ENCODE results near the gene C16orf86. TPM values are rescaled to one million over a fixed set of nuclear protein-coding genes. Genes with fewer than 3 reads are reported as not detected.
A peak's percentile ranks its signal among the peaks of the same experiment; 100 is the strongest.

The C16orf86 gene
- total RNA-seq, 2 experiments from 2014 or later, result 2.3 to 2.5 TPM

GRCh38 chr16:67661886-67662652, 4.5 kb upstream of the C16orf86 start:
- Mint-ChIP-seq H3K27ac (no peak overlapping the region), H3K9me3 (ENCODE audit: insufficient read depth) (no peaks in the 10 kb centered on the region), H3K27me3 (ENCODE audit: low read depth) (no peaks in the 10 kb centered on the region), H3K36me3 (ENCODE audit: low read depth) (peaks cover 12% of the 10 kb centered on the region), H3K4me1 (ENCODE audit: low read depth) (peaks cover 38% of the 10 kb centered on the region), H3K4me3 (peak overlapping the region; percentile 89)
- CTCF ChIA-PET, result interaction anchor here (1.0 to 11.3 kb wide), 9 partner anchors 11 to 181 kb away, joined by 3 to 211 read pairs (median 10); partner anchors contain the start of genes ATP6V0D1 and CTCF
- ATAC-seq, result no peak
- no peak for DNase-seq
- POLR2A ChIA-PET, result interaction anchor here (4.7 kb wide), 1 partner anchor 100 kb away, joined by 35 read pairs; the partner anchor contains the start of gene CTCF

DNA sequence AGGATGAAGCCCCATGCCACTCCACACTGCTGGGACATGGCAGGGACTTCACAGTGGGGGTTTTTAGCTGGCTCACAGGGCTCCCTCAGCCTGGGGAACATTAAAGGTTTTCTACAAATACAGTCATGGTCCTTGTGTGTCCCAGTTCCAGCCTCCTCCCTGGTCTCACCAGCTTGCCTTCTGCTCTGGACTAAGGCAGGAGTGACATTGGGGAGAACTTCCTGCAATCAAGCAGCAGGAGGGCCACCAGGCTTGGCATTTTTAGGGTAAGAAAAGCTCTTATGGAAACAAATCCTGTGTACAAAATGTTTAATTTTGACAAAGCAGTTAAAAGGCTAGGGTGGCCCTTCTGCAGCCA, 4.0 kb upstream of the C16orf86 start:
- ATAC-seq, result no peak
- POLR2A ChIA-PET, result interaction anchor here (1.0 to 2.0 kb wide), 2 partner anchors 100 to 142 kb away, joined by 5 read pairs; partner anchors contain the start of gene CTCF
- H3K4me3 Mint-ChIP-seq, result no peak overlapping the region
- H3K27me3 Mint-ChIP-seq (ENCODE audit: low read depth), result no peaks in the 10 kb centered on the region
- no peak for DNase-seq
- H3K36me3 Mint-ChIP-seq (ENCODE audit: low read depth), result peaks cover 12% of the 10 kb centered on the region
- no peaks in the 10 kb centered on the region for H3K9me3 Mint-ChIP-seq (ENCODE audit: insufficient read depth)
- peaks cover 44% of the 10 kb centered on the region for H3K4me1 Mint-ChIP-seq (ENCODE audit: low read depth)
- CTCF ChIA-PET, result interaction anchor here (1.0 to 11.3 kb wide), 11 partner anchors 10 to 182 kb away, joined by 3 to 211 read pairs (median 8); partner anchors contain the start of genes ATP6V0D1, CARMIL2, CTCF and GFOD2
- H3K27ac Mint-ChIP-seq, result no peak overlapping the region

DNA sequence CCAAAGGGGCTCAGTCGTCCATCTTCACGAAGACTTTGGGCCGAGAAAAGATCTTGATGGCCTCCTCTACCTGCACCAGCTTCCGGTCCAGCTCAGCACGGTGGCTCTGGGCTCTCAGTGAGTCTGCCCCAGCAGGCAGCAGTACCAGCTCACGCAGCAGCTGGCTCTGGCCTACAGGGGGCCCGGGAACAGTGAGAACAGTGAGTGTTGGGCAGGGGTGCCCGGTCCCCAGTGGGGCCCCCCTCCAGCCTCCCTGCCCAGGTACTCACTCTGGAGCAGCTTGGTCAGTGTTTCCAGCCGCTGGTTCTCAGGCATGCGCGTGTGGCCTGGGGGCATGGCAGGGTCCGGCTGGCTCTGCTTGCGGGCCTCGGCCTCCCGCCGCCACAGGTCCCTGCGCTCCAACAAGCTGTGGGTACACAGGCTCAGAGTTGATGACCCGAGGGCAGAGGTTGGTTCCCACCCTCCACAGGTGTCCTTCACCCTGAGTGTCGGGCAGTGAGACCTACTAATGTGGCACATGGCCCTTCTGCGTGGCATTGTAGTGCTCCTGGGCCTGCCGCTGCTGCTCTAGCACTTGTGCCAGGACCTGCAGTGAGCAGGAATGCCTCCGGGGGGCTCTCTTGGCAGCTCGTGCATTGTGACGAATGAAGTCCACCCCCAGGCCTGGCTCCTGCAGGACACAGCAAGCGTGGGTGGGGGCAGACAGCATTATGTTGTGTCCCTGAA, 3.3 kb upstream of the C16orf86 start:
- Mint-ChIP-seq H3K27ac (no peak overlapping the region), H3K36me3 (ENCODE audit: low read depth) (peaks cover 9% of the 10 kb centered on the region), H3K4me3 (no peak overlapping the region), H3K27me3 (ENCODE audit: low read depth) (no peaks in the 10 kb centered on the region), H3K4me1 (ENCODE audit: low read depth) (peaks cover 46% of the 10 kb centered on the region), H3K9me3 (ENCODE audit: insufficient read depth) (no peaks in the 10 kb centered on the region)
- DNase-seq (peak; percentile 51), ATAC-seq (no peak)
- ChIA-PET CTCF (interaction anchor here (1.0 to 11.3 kb wide), 14 partner anchors 9 to 266 kb away, joined by 3 to 211 read pairs (median 4); partner anchors contain the start of genes ATP6V0D1, CARMIL2, CTCF and GFOD2), POLR2A (interaction anchor here (0.6 to 2.0 kb wide), 3 partner anchors 101 to 611 kb away, joined by 4 to 5 read pairs (median 5); partner anchors contain the start of gene CTCF)

- ChIA-PET CTCF (interaction anchor here (0.7 to 11.3 kb wide), 11 partner anchors 9 to 265 kb away, joined by 3 to 211 read pairs (median 4); partner anchors contain the start of genes CARMIL2, CTCF and GFOD2), POLR2A (interaction anchor here (0.6 to 2.0 kb wide), 4 partner anchors 101 to 612 kb away, joined by 3 to 5 read pairs (median 4); no protein-coding TSS in a partner anchor)
- ATAC-seq (no peak), DNase-seq (no peak)
- Mint-ChIP-seq H3K4me1 (ENCODE audit: low read depth) (peaks cover 44% of the 10 kb centered on the region), H3K4me3 (no peak overlapping the region), H3K27me3 (ENCODE audit: low read depth) (no peaks in the 10 kb centered on the region), H3K36me3 (ENCODE audit: low read depth) (peaks cover 8% of the 10 kb centered on the region), H3K27ac (peak overlapping the region; percentile 12), H3K9me3 (ENCODE audit: insufficient read depth) (no peaks in the 10 kb centered on the region)
These were observed 2.8 kb upstream of the C16orf86 start for GRCh38 chr16:67663877-67664222.

DNA sequence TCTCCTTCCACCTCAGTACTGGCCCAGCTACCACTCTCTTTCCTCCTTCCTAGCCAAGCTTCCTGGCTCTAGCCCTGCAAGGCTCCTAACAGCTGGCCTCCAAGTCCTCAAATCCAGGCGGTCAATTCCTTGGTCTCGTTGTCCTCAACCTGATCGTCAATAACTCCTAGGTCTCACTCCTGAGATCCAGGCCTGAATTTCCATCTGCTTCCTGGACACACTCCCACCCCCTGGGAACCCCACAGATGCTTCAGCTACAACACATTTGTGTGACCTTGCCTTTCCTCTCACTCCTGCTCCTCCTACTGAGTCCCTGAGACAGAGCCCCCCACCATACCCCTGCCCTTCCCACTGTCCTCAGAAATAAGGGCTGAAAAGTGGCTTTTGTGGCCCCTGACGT, 2.4 kb upstream of the C16orf86 start:
- ChIA-PET CTCF (interaction anchor here (0.7 to 11.3 kb wide), 9 partner anchors 8 to 265 kb away, joined by 3 to 211 read pairs (median 4); partner anchors contain the start of genes CARMIL2 and GFOD2), POLR2A (interaction anchor here (1.3 to 2.0 kb wide), 3 partner anchors 101 to 144 kb away, joined by 3 to 5 read pairs (median 4); no protein-coding TSS in a partner anchor)
- H3K4me3 Mint-ChIP-seq, result no peak overlapping the region
- H3K4me1 Mint-ChIP-seq (ENCODE audit: low read depth), result peaks cover 40% of the 10 kb centered on the region
- ATAC-seq (no peak), DNase-seq (no peak)
- peak overlapping the region; percentile 12 for H3K27ac Mint-ChIP-seq
- no peaks in the 10 kb centered on the region for H3K27me3 Mint-ChIP-seq (ENCODE audit: low read depth)
- peaks cover 4% of the 10 kb centered on the region for H3K36me3 Mint-ChIP-seq (ENCODE audit: low read depth)
- no peaks in the 10 kb centered on the region for H3K9me3 Mint-ChIP-seq (ENCODE audit: insufficient read depth)

- Mint-ChIP-seq H3K4me1 (ENCODE audit: low read depth) (peaks cover 40% of the 10 kb centered on the region), H3K27ac (no peak overlapping the region), H3K36me3 (ENCODE audit: low read depth) (no peaks in the 10 kb centered on the region), H3K4me3 (no peak overlapping the region), H3K27me3 (ENCODE audit: low read depth) (no peaks in the 10 kb centered on the region), H3K9me3 (ENCODE audit: insufficient read depth) (no peaks in the 10 kb centered on the region)
- ChIA-PET CTCF (interaction anchor here (1.0 to 11.3 kb wide), 5 partner anchors 19 to 183 kb away, joined by 4 to 211 read pairs (median 8); partner anchors contain the start of genes ATP6V0D1, CARMIL2 and GFOD2), POLR2A (interaction anchor here (1.3 to 2.0 kb wide), 3 partner anchors 102 to 144 kb away, joined by 3 to 5 read pairs (median 4); no protein-coding TSS in a partner anchor)
- ATAC-seq (no peak), DNase-seq (no peak)
These were observed 1.7 kb upstream of the C16orf86 start for GRCh38 chr16:67664871-67665270.

- peak overlapping the region; percentile 72 for H3K4me3 Mint-ChIP-seq
- H3K9me3 Mint-ChIP-seq (ENCODE audit: insufficient read depth), result no peaks in the 10 kb centered on the region
- CTCF ChIA-PET, result interaction anchor here (1.0 to 11.3 kb wide), 4 partner anchors 20 to 184 kb away, joined by 4 to 211 read pairs (median 44); partner anchors contain the start of genes ATP6V0D1 and CARMIL2
- H3K4me1 Mint-ChIP-seq (ENCODE audit: low read depth), result peaks cover 40% of the 10 kb centered on the region
- ATAC-seq, result no peak
- POLR2A ChIA-PET, result interaction anchor here (2.7 kb wide), 1 partner anchor 103 kb away, joined by 7 read pairs; the partner anchor contains the start of gene CTCF
- no peak for DNase-seq
- H3K27me3 Mint-ChIP-seq (ENCODE audit: low read depth), result no peaks in the 10 kb centered on the region
- H3K27ac Mint-ChIP-seq, result no peak overlapping the region
- H3K36me3 Mint-ChIP-seq (ENCODE audit: low read depth), result no peaks in the 10 kb centered on the region
These were observed 1.0 kb upstream of the C16orf86 start for GRCh38 chr16:67665598-67665997.

DNA sequence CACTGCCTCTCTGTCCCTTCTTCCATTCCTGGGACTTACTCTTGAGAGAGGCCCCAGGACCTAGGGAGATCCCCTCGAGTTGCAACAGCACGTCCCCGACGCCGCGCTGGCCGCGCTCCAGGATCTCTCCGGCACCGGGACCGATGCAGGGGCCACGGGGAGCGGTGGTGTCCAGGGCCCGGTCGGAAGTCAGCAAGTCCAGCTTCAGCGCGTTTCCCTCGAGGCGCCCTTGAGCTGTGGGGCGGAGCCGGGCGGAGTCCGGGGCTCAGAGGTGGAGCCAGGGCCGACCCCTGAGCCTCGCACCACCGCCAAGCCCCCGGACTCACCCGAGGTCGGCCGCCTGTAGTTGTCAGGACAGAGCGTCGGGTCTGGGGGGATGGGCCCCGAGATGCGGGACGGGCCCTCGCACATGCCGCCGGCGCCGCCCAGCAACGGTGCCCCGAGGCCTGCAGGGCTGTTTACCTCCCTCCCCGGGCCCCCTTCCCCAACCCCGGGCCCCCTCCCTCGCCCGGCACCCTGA, 522 bp upstream of the C16orf86 start:
- Mint-ChIP-seq H3K27me3 (ENCODE audit: low read depth) (no peaks in the 10 kb centered on the region), H3K36me3 (ENCODE audit: low read depth) (no peaks in the 10 kb centered on the region), H3K4me3 (peak overlapping the region; percentile 72), H3K9me3 (ENCODE audit: insufficient read depth) (no peaks in the 10 kb centered on the region), H3K27ac (peak overlapping the region; percentile 46), H3K4me1 (ENCODE audit: low read depth) (peaks cover 39% of the 10 kb centered on the region)
- POLR2A ChIA-PET, result interaction anchor here (2.7 kb wide), 1 partner anchor 103 kb away, joined by 7 read pairs; the partner anchor contains the start of gene CTCF
- ATAC-seq (peak; percentile 17), DNase-seq (no peak)
- CTCF ChIA-PET, result interaction anchor here (1.5 to 11.3 kb wide), 6 partner anchors 22 to 185 kb away, joined by 6 to 211 read pairs (median 16); partner anchors contain the start of genes ATP6V0D1 and CARMIL2

GRCh38 chr16:67667453-67667816, 821 bp downstream of the C16orf86 start:
- POLR2A ChIA-PET, result interaction anchor here (1.6 to 2.7 kb wide), 2 partner anchors 105 to 120 kb away, joined by 6 to 7 read pairs; partner anchors contain the start of gene CTCF
- Mint-ChIP-seq H3K36me3 (ENCODE audit: low read depth) (no peaks in the 10 kb centered on the region), H3K27me3 (ENCODE audit: low read depth) (no peaks in the 10 kb centered on the region), H3K4me3 (peak overlapping the region; percentile 83), H3K4me1 (ENCODE audit: low read depth) (peaks cover 31% of the 10 kb centered on the region), H3K9me3 (ENCODE audit: insufficient read depth) (no peaks in the 10 kb centered on the region), H3K27ac (peak overlapping the region; percentile 83)
- CTCF ChIA-PET, result interaction anchor here (0.6 to 11.3 kb wide), 22 partner anchors 8 to 268 kb away, joined by 3 to 211 read pairs (median 6); partner anchors contain the start of genes ATP6V0D1, CARMIL2, CTCF and GFOD2
- no peak for ATAC-seq
- DNase-seq, result no peak

GRCh38 chr16:67667817-67668494, 1.3 kb downstream of the C16orf86 start:
- Mint-ChIP-seq H3K4me3 (peak overlapping the region; percentile 83), H3K36me3 (ENCODE audit: low read depth) (no peaks in the 10 kb centered on the region), H3K27me3 (ENCODE audit: low read depth) (no peaks in the 10 kb centered on the region), H3K27ac (peak overlapping the region; percentile 55), H3K4me1 (ENCODE audit: low read depth) (peaks cover 31% of the 10 kb centered on the region), H3K9me3 (ENCODE audit: insufficient read depth) (no peaks in the 10 kb centered on the region)
- CTCF ChIA-PET, result interaction anchor here (0.5 to 11.3 kb wide), 24 partner anchors 9 to 268 kb away, joined by 3 to 211 read pairs (median 6); partner anchors contain the start of genes ATP6V0D1, CARMIL2, CTCF and GFOD2
- ATAC-seq, result peak; percentile 85
- POLR2A ChIA-PET, result interaction anchor here (1.6 to 2.7 kb wide), 2 partner anchors 105 to 121 kb away, joined by 6 to 7 read pairs; partner anchors contain the start of gene CTCF
- peak; percentile 90 for DNase-seq

Measured in activated CD8-positive, alpha-beta T cell treated with anti-CD3 and anti-CD28 coated beads, Interleukin-2, amount 10 ng/mL, durations not matched to agents 7 days and 5 days (primary cell).